B cell (primary cell): ENCODE results near the gene RNF130. TPM values are rescaled to one million over a fixed set of nuclear protein-coding genes. Genes with fewer than 3 reads are reported as not detected.

Experiments used
- ATAC-seq: fragments of 200-7000 bp; cut with Tn5 transposase; one replicate; pipeline ENCODE4 v1.10.0; 2021; ENCODE audit warnings: low read depth, mild to moderate bottlenecking, moderate number of reproducible peaks, moderate library complexity
- CTCF ChIA-PET: fragments of 350-600 bp; sonication (Branson Sonifier 250); formaldehyde crosslinking; loops from one replicate; lab custom pipeline; 2021; ENCODE audit warnings: antibody characterized with exemption, inconsistent platforms; lab: Charles Lee
- POLR2A ChIA-PET: fragments of 350-600 bp; sonication (Branson Sonifier 250); formaldehyde crosslinking; loops from one replicate; lab custom pipeline; 2021; ENCODE audit warnings: antibody characterized with exemption; lab: Charles Lee
- DNase-seq: peaks from one replicate; pipeline ENCODE4 v3.0.0; 2013
- H2AFZ ChIP-seq: 2 replicates; pipeline ENCODE4 v1.6.1; 2012; ENCODE audit warnings: mild to moderate bottlenecking, low read depth, low read length; ENCODE audit not compliant: insufficient read depth, poor library complexity, severe bottlenecking
- H3K27ac ChIP-seq, 2 donors: 1 replicate in 1 of 2; 2 replicates in 1 of 2; pipeline ENCODE4 v1.5.1; 2012 to 2013; ENCODE audit warnings: low read length in 2 of 2, mild to moderate bottlenecking in 2 of 2, moderate library complexity in 1 of 2
- H3K27me3 ChIP-seq, 4 experiments: fragments of 200-600 bp in 1 of 4; sonication (generic) in 1 of 4; replicated peaks in 1 of 4; 1 replicate in 2 of 4; 2 replicates in 2 of 4; pipeline versions ENCODE4 v1.6.1 to v1.7.0; 2013 to 2016; ENCODE audit warnings: low read length in 3 of 4, mild to moderate bottlenecking in 2 of 4, mixed read lengths in 1 of 4, moderate library complexity in 1 of 4; ENCODE audit not compliant: insufficient read depth in 4 of 4, control insufficient read depth in 3 of 4; ENCODE audit errors: control extremely low read depth in 1 of 4
- H3K36me3 ChIP-seq, 2 experiments: replicated peaks in 1 of 2; 1 replicate in 1 of 2; 2 replicates in 1 of 2; pipeline versions ENCODE4 v1.6.1 to v1.7.1; 2013; ENCODE audit warnings: low read length in 1 of 2; ENCODE audit not compliant: insufficient read depth in 2 of 2, control insufficient read depth in 1 of 2; ENCODE audit errors: control extremely low read depth in 1 of 2, extremely low read depth in 1 of 2
- H3K4me1 ChIP-seq, 2 donors: fragments of 200-600 bp in 1 of 2; sonication (generic) in 1 of 2; 1 replicate in 1 of 2; 2 replicates in 1 of 2; pipeline versions ENCODE4 v1.5.1 to v1.6.1; 2013 to 2017; ENCODE audit warnings: low read length in 2 of 2; ENCODE audit not compliant: control insufficient read depth in 2 of 2, insufficient read depth in 2 of 2
- H3K4me2 ChIP-seq: replicated peaks from 2 replicates; pipeline ENCODE3; 2012; ENCODE audit warnings: mild to moderate bottlenecking, low read depth, low read length; ENCODE audit not compliant: poor library complexity, severe bottlenecking
- H3K4me3 ChIP-seq, 5 experiments: fragments of 200-600 bp in 1 of 5; sonication (generic) in 1 of 5; 1 replicate in 3 of 5; 2 replicates in 2 of 5; pipeline versions ENCODE4 v1.5.1 to v1.7.0; 2011 to 2016; ENCODE audit warnings: low read length in 4 of 5, mild to moderate bottlenecking in 4 of 5, low read depth in 2 of 5, control low read depth in 1 of 5, moderate library complexity in 1 of 5; ENCODE audit not compliant: insufficient read depth in 1 of 5; ENCODE audit errors: control extremely low read depth in 1 of 5, extremely low read depth in 1 of 5
- H3K79me2 ChIP-seq: fragments of 200-600 bp; sonication (generic); one replicate; pipeline ENCODE4 v1.6.0; 2016; ENCODE audit warnings: low read length; ENCODE audit not compliant: control insufficient read depth, insufficient read depth
- H3K9ac ChIP-seq: fragments of 200-600 bp; sonication (generic); 2 replicates; pipeline ENCODE4 v1.6.1; 2017; ENCODE audit warnings: mild to moderate bottlenecking, low read length, moderate library complexity
- H3K9me3 ChIP-seq, 3 donors: one replicate each; pipeline versions ENCODE4 v1.6.1 to v1.7.1; 2013; ENCODE audit warnings: low read length in 2 of 3; ENCODE audit not compliant: control insufficient read depth in 2 of 3, insufficient read depth in 1 of 3; ENCODE audit errors: control extremely low read depth in 1 of 3
- H4K20me1 ChIP-seq: 2 replicates; pipeline ENCODE4 v1.6.0; 2012; ENCODE audit warnings: mild to moderate bottlenecking, low read length; ENCODE audit not compliant: insufficient read depth, control insufficient read depth, poor library complexity, severe bottlenecking
- H3K27ac Mint-ChIP-seq: one replicate; pipeline ENCODE4 v1.8.0; 2021; ENCODE audit warnings: mixed read lengths
- H3K27me3 Mint-ChIP-seq: one replicate; pipeline ENCODE4 v1.8.0; 2021; ENCODE audit warnings: mixed read lengths
- H3K4me1 Mint-ChIP-seq: one replicate; pipeline ENCODE4 v1.8.0; 2021; ENCODE audit warnings: mixed read lengths
- H3K4me3 Mint-ChIP-seq: one replicate; pipeline ENCODE4 v1.8.0; 2021; ENCODE audit warnings: mixed read lengths
- H3K9me3 Mint-ChIP-seq: one replicate; pipeline ENCODE4 v1.8.0; 2022; ENCODE audit warnings: mixed read lengths; ENCODE audit not compliant: insufficient read depth
- CTCF ChIP-seq: fragments of 200-600 bp; IDR thresholded peaks from one replicate; pipeline ENCODE4 v1.8.0; 2022; ENCODE audit warnings: antibody characterized with exemption, mild to moderate bottlenecking
- EZH2 ChIP-seq: IDR thresholded peaks from 2 replicates; pipeline ENCODE4 v1.6.1; 2012; ENCODE audit warnings: borderline replicate concordance, low read depth, mild to moderate bottlenecking, moderate library complexity, low read length; ENCODE audit not compliant: insufficient read depth, poor library complexity, severe bottlenecking
- WGBS: methylation state at CpG from one replicate; pipeline ENCODE4 v1.1.5; 2013; ENCODE audit warnings: missing lambda C conversion rate; ENCODE audit not compliant: insufficient coverage; 5-methylcytosine and 5-hydroxymethylcytosine counted together
- intact Hi-C: fragments of 100-400 bp; cut with micrococcal nuclease; formaldehyde crosslinking; loops from one replicate; pipeline ENCODE4 v1.10.0; 2022
- polyA plus RNA-seq: library from polyadenylated mRNA; depleted of rRNA; stranded (reverse); fragments of >200 nt; gene quantifications from 2 replicates; pipeline ENCODE4 v1.2.3, GENCODE V29; 2012
- total RNA-seq, 2 donors: library from RNA; stranded (reverse); fragments of 120-200 nt in 1 of 2; gene quantifications; 1 replicate in 1 of 2; 2 replicates in 1 of 2; pipeline versions ENCODE4 v1.2.3 to v1.2.4, GENCODE V29; 2013 to 2022

The RNF130 gene
- total and polyA plus RNA-seq, 2 donors (not counting 1 experiment from before 2014, with no cell fraction given): 18.1 to 25.8 TPM

DNA sequence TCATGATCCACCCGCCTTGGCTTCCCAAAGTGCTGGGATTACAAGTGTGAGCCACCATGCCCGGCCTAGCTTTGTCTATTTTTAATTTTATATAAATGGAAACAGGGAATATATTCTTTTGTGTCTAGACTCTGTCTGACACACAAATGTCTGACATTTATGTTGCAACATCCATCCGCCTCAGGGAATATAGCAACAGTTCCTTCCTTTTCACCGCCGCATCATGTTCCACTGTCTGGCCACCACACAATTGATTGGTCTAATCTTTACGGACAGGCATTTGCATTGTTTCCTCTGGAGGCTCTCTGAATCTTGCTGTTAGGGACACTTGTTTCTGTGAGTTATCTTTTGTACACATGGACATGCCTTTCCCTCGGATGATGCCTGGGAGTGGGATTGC, 143.7 kb downstream of the RNF130 start:
- H3K79me2 ChIP-seq: no peaks in the 10 kb centered on the region
- Mint-ChIP-seq H3K4me1 (peaks cover 9% of the 10 kb centered on the region), H3K9me3 (no peaks in the 10 kb centered on the region), H3K4me3 (no peak overlapping the region), H3K27me3 (no peaks in the 10 kb centered on the region), H3K27ac (no peak overlapping the region)
- CTCF ChIA-PET: no interaction called here
- no peak overlapping the region for H2AFZ ChIP-seq
- no peak overlapping the region for H3K27ac ChIP-seq
- H3K27me3 ChIP-seq: no peaks in the 10 kb centered on the region
- peaks cover 0 to 8% (median 3%) of the 10 kb centered on the region in 3 donors for H3K9me3 ChIP-seq
- TF ChIP-seq CTCF (no peak), EZH2 (no peak)
- DNase-seq (no peak), ATAC-seq (no peak)
- H3K36me3 ChIP-seq: no peaks in the 10 kb centered on the region
- no peak overlapping the region for H3K9ac ChIP-seq
- peaks cover 0 to 7% of the 10 kb centered on the region in 2 donors for H3K4me1 ChIP-seq
- WGBS: 100% methylated on average over 2 of the region's 7 CpGs
- H4K20me1 ChIP-seq: no peaks in the 10 kb centered on the region
- no peak overlapping the region for H3K4me3 ChIP-seq
- intact Hi-C loops: no loop called here
- POLR2A ChIA-PET: no interaction called here
- H3K4me2 ChIP-seq: no peak overlapping the region

DNA sequence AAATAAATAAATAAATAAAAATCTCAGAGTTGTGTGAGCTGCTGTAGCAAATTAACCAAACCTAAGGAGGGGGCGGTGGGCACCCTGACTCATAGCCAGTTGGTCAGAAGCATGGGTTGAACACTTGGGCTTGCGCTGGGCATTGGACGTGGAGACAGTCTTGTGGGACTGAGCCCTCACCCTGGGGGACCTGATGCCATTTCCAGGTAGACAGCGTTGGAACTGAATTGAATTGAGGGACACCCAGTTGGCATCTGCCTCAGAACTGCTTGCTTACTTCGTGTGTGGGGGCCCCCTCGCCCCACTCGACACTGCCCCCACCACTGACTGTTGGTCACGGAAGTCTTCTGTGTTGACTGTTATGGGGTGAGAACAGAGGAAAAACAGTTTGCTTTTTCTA, 144.9 kb downstream of the RNF130 start:
- Histone ChIP-seq H3K79me2 (no peaks in the 10 kb centered on the region), H3K4me1 (peaks cover 0 to 7% of the 10 kb centered on the region in 2 donors), H3K27me3 (no peaks in the 10 kb centered on the region), H3K4me3 (no peak overlapping the region), H3K4me2 (no peak overlapping the region), H2AFZ (no peak overlapping the region), H3K9me3 (peaks cover 0 to 8% (median 3%) of the 10 kb centered on the region in 3 donors), H4K20me1 (no peaks in the 10 kb centered on the region), H3K9ac (no peak overlapping the region), H3K27ac (no peak overlapping the region), H3K36me3 (no peaks in the 10 kb centered on the region)
- WGBS: 97% methylated on average over 8 of the region's 8 CpGs
- intact Hi-C loops: no loop called here
- Mint-ChIP-seq H3K4me3 (no peak overlapping the region), H3K4me1 (peaks cover 9% of the 10 kb centered on the region), H3K27ac (no peak overlapping the region), H3K9me3 (no peaks in the 10 kb centered on the region), H3K27me3 (no peaks in the 10 kb centered on the region)
- TF ChIP-seq CTCF (no peak), EZH2 (no peak)
- DNase-seq: no peak
- no peak for ATAC-seq
- CTCF ChIA-PET: no interaction called here
- POLR2A ChIA-PET: no interaction called here
